BE2C (cell line): ENCODE measurements around the gene THADA.

Experiments used
- DNase-seq: peaks from one replicate; pipeline ENCODE4 v3.0.0-alpha.2; 2020
- H3K27me3 ChIP-seq: fragments of 250-450 bp; sonication (Bioruptor Pico); 2 replicates; pipeline ENCODE4 v1.5.1; 2020; ENCODE audit warnings: mild to moderate bottlenecking
- H3K36me3 ChIP-seq: fragments of 250-450 bp; sonication (Bioruptor Pico); 2 replicates; pipeline ENCODE4 v1.5.1; 2020; ENCODE audit warnings: mild to moderate bottlenecking
- H3K4me1 ChIP-seq: fragments of 250-450 bp; sonication (Bioruptor Pico); 2 replicates; pipeline ENCODE4 v1.5.1; 2020
- H3K4me3 ChIP-seq: 2 replicates; pipeline ENCODE4 v1.5.1; 2011; ENCODE audit warnings: low read depth, low read length
- H3K9me3 ChIP-seq: fragments of 250-450 bp; sonication (Bioruptor Pico); 2 replicates; pipeline ENCODE4 v1.5.1; 2020
- CTCF ChIP-seq: IDR thresholded peaks from 2 replicates; pipeline ENCODE4 v1.5.1; 2012; ENCODE audit warnings: mild to moderate bottlenecking, low read depth, low read length

The THADA gene

GRCh38 chr2:43209204-43209717 lies 386.6 kb downstream of the THADA start:
- TF ChIP-seq CTCF = no peak
- H3K4me1 ChIP-seq = no peaks in the 10 kb centered on the region
- H3K9me3 ChIP-seq = no peaks in the 10 kb centered on the region
- H3K36me3 ChIP-seq = no peaks in the 10 kb centered on the region
- no peak for DNase-seq
- H3K27me3 ChIP-seq = no peaks in the 10 kb centered on the region
- no peak overlapping the region for H3K4me3 ChIP-seq

GRCh38 chr2:43207553-43208300 lies 388.1 kb downstream of the THADA start:
- DNase-seq = no peak
- Histone ChIP-seq H3K36me3 (no peaks in the 10 kb centered on the region), H3K4me3 (no peak overlapping the region), H3K9me3 (no peaks in the 10 kb centered on the region), H3K27me3 (no peaks in the 10 kb centered on the region), H3K4me1 (no peaks in the 10 kb centered on the region)
- no peak for TF ChIP-seq CTCF

DNA sequence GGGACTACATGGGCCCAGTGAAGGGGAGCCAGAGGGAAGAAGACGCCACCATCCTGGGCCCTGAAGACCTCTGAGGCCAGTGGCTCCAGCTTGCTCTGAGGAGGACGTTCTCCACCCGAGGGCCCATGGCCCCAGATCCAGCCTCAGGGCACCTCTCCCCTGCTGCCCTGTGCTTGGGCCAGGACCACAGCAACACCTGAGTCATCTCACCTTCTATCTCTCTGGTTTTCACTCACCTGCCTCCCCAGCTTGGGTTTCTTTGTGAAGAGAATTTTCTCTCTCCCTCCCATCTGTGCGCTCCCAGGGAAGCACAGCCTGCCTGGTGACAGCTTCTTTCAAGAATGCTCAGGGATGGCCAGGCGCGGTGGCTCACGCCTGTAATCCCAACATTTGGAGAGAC lies 389.2 kb downstream of the THADA start:
- DNase-seq = no peak

DNA sequence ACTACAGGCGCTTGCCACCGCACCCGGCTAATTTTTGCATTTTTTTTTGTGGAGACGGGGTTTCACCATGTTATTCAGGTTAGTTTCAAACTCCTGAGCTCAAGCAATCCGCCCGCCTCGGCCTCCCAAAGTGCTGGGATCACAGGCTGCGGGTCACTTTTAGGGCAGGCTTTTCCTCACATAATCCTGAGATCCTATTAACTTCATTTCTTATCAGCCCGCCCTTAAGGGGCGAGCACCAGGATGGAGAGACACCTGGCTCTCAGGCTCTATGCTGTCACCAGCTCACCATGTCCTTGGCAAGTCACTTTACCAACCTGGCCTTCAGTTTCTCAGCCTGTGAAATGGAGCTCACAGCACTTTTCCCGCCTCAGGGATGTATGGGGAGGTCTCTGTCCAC lies 392.5 kb downstream of the THADA start:
- DNase-seq = no peak
- no peaks in the 10 kb centered on the region for H3K36me3 ChIP-seq
- no peaks in the 10 kb centered on the region for H3K4me1 ChIP-seq
- H3K4me3 ChIP-seq = no peak overlapping the region
- H3K27me3 ChIP-seq = no peaks in the 10 kb centered on the region
- no peaks in the 10 kb centered on the region for H3K9me3 ChIP-seq
- TF ChIP-seq CTCF = no peak

More for the DNA sequence above, 389.2 kb downstream of the THADA start:
- Histone ChIP-seq H3K4me1 (no peaks in the 10 kb centered on the region), H3K36me3 (no peaks in the 10 kb centered on the region), H3K4me3 (no peak overlapping the region), H3K9me3 (no peaks in the 10 kb centered on the region), H3K27me3 (no peaks in the 10 kb centered on the region)
- TF ChIP-seq CTCF = no peak

GRCh38 chr2:43202289-43202688 lies 393.5 kb downstream of the THADA start:
- TF ChIP-seq CTCF = no peak
- Histone ChIP-seq H3K36me3 (no peaks in the 10 kb centered on the region), H3K27me3 (no peaks in the 10 kb centered on the region), H3K9me3 (no peaks in the 10 kb centered on the region; the same call in 1 of the 2 replicates), H3K4me1 (no peaks in the 10 kb centered on the region), H3K4me3 (no peak overlapping the region)
- no peak for DNase-seq

DNA sequence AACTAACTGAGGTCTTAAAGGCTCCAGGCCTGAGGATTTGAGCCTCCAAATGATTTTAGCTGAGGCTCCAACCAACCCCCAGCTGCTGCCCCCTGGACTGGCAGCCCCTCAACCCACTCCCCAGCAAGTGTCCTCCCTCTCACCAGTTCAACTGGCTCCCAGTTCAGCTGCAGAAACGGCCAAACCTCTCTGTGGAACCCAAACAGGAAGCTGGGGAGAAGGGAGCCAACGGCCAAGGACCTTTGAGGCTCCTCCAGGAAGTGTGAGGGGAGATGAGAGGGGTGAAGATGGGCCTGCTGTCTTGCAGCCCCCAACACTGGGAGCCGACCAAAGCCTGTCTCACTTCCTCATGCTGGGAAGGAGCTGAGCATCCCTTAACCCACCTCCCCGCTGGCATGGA lies 394.3 kb downstream of the THADA start:
- no peak for TF ChIP-seq CTCF
- H3K4me1 ChIP-seq = no peaks in the 10 kb centered on the region

More for the DNA sequence above, 394.3 kb downstream of the THADA start:
- H3K36me3 ChIP-seq = no peaks in the 10 kb centered on the region
- no peak overlapping the region for H3K4me3 ChIP-seq
- H3K9me3 ChIP-seq = no peaks in the 10 kb centered on the region; the same call in 1 of the 2 replicates
- DNase-seq = no peak
- H3K27me3 ChIP-seq = no peaks in the 10 kb centered on the region
